ENCODE measurements around the gene DDX31.

The DDX31 gene

DNA sequence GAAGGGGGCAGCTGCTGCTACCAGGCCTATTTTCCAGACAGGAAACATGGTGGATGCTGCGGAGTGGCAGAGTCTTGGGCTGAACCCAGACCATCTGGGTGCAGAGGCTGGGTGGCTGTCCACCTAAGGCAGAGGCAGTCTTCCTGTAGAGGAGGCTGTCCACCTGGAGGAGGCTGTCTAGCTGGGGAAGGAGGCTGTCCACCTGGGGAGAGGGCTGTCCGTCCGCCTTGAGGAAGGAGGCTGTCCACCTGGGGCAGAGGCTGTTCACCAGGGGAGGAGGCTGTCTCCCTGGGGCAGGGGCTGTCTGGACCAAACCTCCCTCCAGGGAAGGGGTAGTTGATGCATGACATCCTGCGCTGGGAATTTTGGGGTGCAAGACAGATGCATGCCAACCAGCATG, 126.5 kb downstream of the DDX31 start:
- DNase-seq: no peak
